HUDEP-2 (cell line): ENCODE data around the gene LSM10.

Experiments used
- DNase-seq, 76 experiments: peaks; one replicate each; lab custom pipeline; 2025; ENCODE audit not compliant: unreplicated experiment in 76 of 76; lab: John Stamatoyannopoulos, UW

The LSM10 gene

GRCh38 chr1:36385410-36386264 is 12.1 kb downstream of the LSM10 start, which contains the start of gene STK40:
Gene STK40, minus strand, starts transcription at chr1:36385924. Its CDS starts 24,592 bp downstream, at chr1:36361332.
- DNase-seq = peak in 74 of 76 experiments; percentile 62 to 99 (median 97)

- DNase-seq = peak in 16 of 76 experiments; percentile 11 to 55 (median 24)
Observed at GRCh38 chr1:36384542-36385409, 12.9 kb downstream of the LSM10 start.

GRCh38 chr1:36383240-36383639 is 14.5 kb downstream of the LSM10 start:
- DNase-seq = no peak

GRCh38 chr1:36382669-36383068 is 15.0 kb downstream of the LSM10 start:
- DNase-seq = no peak

GRCh38 chr1:36382231-36382630 is 15.5 kb downstream of the LSM10 start:
- DNase-seq = no peak

- no peak for DNase-seq
Observed at GRCh38 chr1:36381405-36381804, 16.3 kb downstream of the LSM10 start.

GRCh38 chr1:36380782-36381181 is 16.9 kb downstream of the LSM10 start:
- DNase-seq = no peak

GRCh38 chr1:36380143-36380619 is 17.5 kb downstream of the LSM10 start:
- no peak for DNase-seq

- no peak for DNase-seq
Observed at GRCh38 chr1:36377791-36378492, 19.8 kb downstream of the LSM10 start.

GRCh38 chr1:36372617-36373016 is 25.1 kb downstream of the LSM10 start:
- peak in 12 of 76 experiments; percentile 7 to 36 (median 22) for DNase-seq

- DNase-seq = peak in 63 of 76 experiments; percentile 10 to 82 (median 55)
Observed at GRCh38 chr1:36369061-36369861, 28.4 kb downstream of the LSM10 start.

- DNase-seq = no peak
Observed at GRCh38 chr1:36367798-36368197, 29.9 kb downstream of the LSM10 start.

- DNase-seq = no peak
Observed at GRCh38 chr1:36367066-36367465, 30.6 kb downstream of the LSM10 start.

- DNase-seq = no peak
Observed at GRCh38 chr1:36366091-36366661, 31.5 kb downstream of the LSM10 start.

GRCh38 chr1:36365381-36365780 is 32.3 kb downstream of the LSM10 start:
- peak in 46 of 76 experiments; percentile 4 to 55 (median 24) for DNase-seq

- no peak for DNase-seq
Observed at GRCh38 chr1:36359911-36360550, 37.7 kb downstream of the LSM10 start.

GRCh38 chr1:36359383-36359782 is 38.3 kb downstream of the LSM10 start:
- no peak for DNase-seq

- no peak for DNase-seq
Observed at GRCh38 chr1:36358514-36359084, 39.1 kb downstream of the LSM10 start.

GRCh38 chr1:36355811-36356210 is 41.9 kb downstream of the LSM10 start:
- DNase-seq = no peak
